Kidney epithelial cell (primary cell): ENCODE data around the gene PSMD3. TPM values are rescaled to one million over a fixed set of nuclear protein-coding genes. Genes with fewer than 3 reads are reported as not detected.

ENCODE experiments used
- DNase-seq: peaks from one replicate; pipeline ENCODE4 v3.0.0-alpha.2; 2010; ENCODE audit warnings: low read depth
- H3K27me3 ChIP-seq: 2 replicates; pipeline ENCODE4 v1.6.0; 2011; ENCODE audit warnings: low read length; ENCODE audit not compliant: control insufficient read depth, insufficient read depth
- H3K36me3 ChIP-seq: 2 replicates; pipeline ENCODE4 v1.5.1; 2011; ENCODE audit warnings: low read length; ENCODE audit not compliant: control insufficient read depth, insufficient read depth
- H3K4me3 ChIP-seq: 2 replicates; pipeline ENCODE4 v1.5.1; 2011; ENCODE audit warnings: low read depth, mild to moderate bottlenecking, control low read depth, low read length
- CTCF ChIP-seq: IDR thresholded peaks from 2 replicates; pipeline ENCODE4 v1.5.1; 2011; ENCODE audit warnings: mild to moderate bottlenecking, moderate library complexity, low read length, control low read depth, inconsistent platforms; ENCODE audit not compliant: insufficient read depth, poor library complexity, severe bottlenecking
- total RNA-seq: library from RNA; depleted of rRNA; stranded (reverse); fragments of >200 nt; gene quantifications from 2 replicates; pipeline ENCODE4 v1.2.3, GENCODE V29; 2015

The PSMD3 gene
- total RNA-seq, 1 donor from 2014 or later, result 104 TPM

- H3K36me3 ChIP-seq, result no peaks in the 10 kb centered on the region
- DNase-seq, result no peak
- no peak for TF ChIP-seq CTCF
- H3K4me3 ChIP-seq, result no peak within 1 kb of the TSS
- H3K27me3 ChIP-seq, result no peaks in the 10 kb centered on the region
Measured at GRCh38 chr17:40015005-40015997, 34.7 kb downstream of the PSMD3 start, which contains the start of gene CSF3. CSF3 (plus strand) TSS chr17:40015440; CDS start chr17:40015475, 35 bp downstream.

GRCh38 chr17:40015998-40016985, 35.7 kb downstream of the PSMD3 start:
- no peaks in the 10 kb centered on the region for H3K36me3 ChIP-seq
- no peaks in the 10 kb centered on the region for H3K27me3 ChIP-seq
- TF ChIP-seq CTCF, result no peak
- H3K4me3 ChIP-seq, result no peak overlapping the region
- DNase-seq, result no peak

GRCh38 chr17:40017422-40018080, 36.9 kb downstream of the PSMD3 start:
- no peak for DNase-seq
- TF ChIP-seq CTCF, result no peak
- Histone ChIP-seq H3K4me3 (no peak overlapping the region), H3K27me3 (no peaks in the 10 kb centered on the region), H3K36me3 (no peaks in the 10 kb centered on the region)

- no peaks in the 10 kb centered on the region for H3K36me3 ChIP-seq
- H3K4me3 ChIP-seq, result no peak overlapping the region
- no peaks in the 10 kb centered on the region for H3K27me3 ChIP-seq
- DNase-seq, result no peak
- no peak for TF ChIP-seq CTCF
Measured at GRCh38 chr17:40018211-40019121, 37.9 kb downstream of the PSMD3 start.
